Left cardiac atrium (tissue), 4 donors: ENCODE results near the gene HAVCR1. TPM values are rescaled to one million over a fixed set of nuclear protein-coding genes. Genes with fewer than 3 reads are reported as not detected.

Source experiments
- ATAC-seq, 2 donors: fragments of 200-7000 bp; cut with Tn5 transposase; one replicate each; pipeline ENCODE4 v1.9.1; 2020; ENCODE audit warnings: mild to moderate bottlenecking in 2 of 2, moderate library complexity in 2 of 2
- DNase-seq: peaks from one replicate; pipeline ENCODE4 v3.0.0-alpha.2; 2020
- intact Hi-C, 2 donors: fragments of 100-400 bp; cut with DNase I; formaldehyde crosslinking; loops; one replicate each; pipeline versions ENCODE4 v1.14.1 to v1.15.1; 2022 to 2023
- long read RNA-seq: library from polyadenylated mRNA; unstranded; transcript quantifications from one replicate; pipeline ENCODE4 v2.0.0, GENCODE V29; 2021
- total RNA-seq, 2 donors: library from RNA; stranded (reverse); fragmentation: NEBNext Ultra II Directional; extraction: Animal tissue kit (Norgen Biotek cat#: 25700); gene quantifications; one replicate each; pipeline ENCODE4 v1.2.1, GENCODE V29; 2021
- donor health status: DM: no; HTN: yes; CAD: no.
- donor health status: DM: no; HTN: yes; CAD: no; lungs with severe emphysema.
- donor health status: DM: yes; HTN: yes; CAD: no.
- donor health status: Dilated cardiomyopathy.

Gene HAVCR1
- total RNA-seq: under 1 TPM in 1 of 2 donors, not detected in 1; 0.21 TPM
- long read RNA-seq: 0 reads

- ATAC-seq (no peak), DNase-seq (no peak)
Measured at GRCh38 chr5:157059093-157059539, at the start of gene HAVCR1. TSS of gene HAVCR1 (minus strand) at chr5:157059116. CDS start at chr5:157057943, 1,173 bp downstream.

DNA sequence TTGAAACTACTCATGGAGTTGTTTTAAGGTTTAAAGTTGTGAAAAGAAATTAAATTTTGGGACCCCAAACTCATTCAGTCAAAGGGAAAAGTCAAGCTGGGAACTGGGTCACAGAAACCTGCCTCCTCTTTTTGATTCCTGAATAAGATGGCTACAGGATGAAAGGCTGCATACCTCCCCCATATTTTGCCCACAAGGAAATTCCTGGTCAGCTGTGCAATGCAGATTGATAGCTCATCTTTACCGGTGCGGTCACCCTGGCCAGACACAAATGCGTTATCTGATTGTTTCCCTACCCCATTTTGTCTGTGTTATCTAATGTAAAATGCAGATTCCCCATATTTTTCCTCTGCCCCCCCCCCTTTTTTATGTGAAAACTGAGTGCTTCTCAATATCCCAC, 48.6 kb upstream of the HAVCR1 start:
- DNase-seq: no peak
- intact Hi-C loops: no loop called here

More at GRCh38 chr5:157059093-157059539, at the start of gene HAVCR1:
- intact Hi-C loops: no loop called here

GRCh38 chr5:157106630-157107461, 47.9 kb upstream of the HAVCR1 start:
- ATAC-seq: peak in 1 of 2 donors; percentile 52
- intact Hi-C loops: no loop called here
- peak; percentile 63 for DNase-seq

More for the DNA sequence above, 48.6 kb upstream of the HAVCR1 start:
- ATAC-seq: no peak

GRCh38 chr5:157100140-157100679, 41.3 kb upstream of the HAVCR1 start:
- ATAC-seq (peak; percentile 44 to 71), DNase-seq (no peak)
- intact Hi-C loops: no loop called here

- no peak for DNase-seq
- ATAC-seq: no peak
- intact Hi-C loops: no loop called here
Measured at GRCh38 chr5:157088342-157088990, 29.6 kb upstream of the HAVCR1 start.

- DNase-seq (no peak), ATAC-seq (no peak)
- intact Hi-C loops: no loop called here
Measured at GRCh38 chr5:157086751-157087359, 27.9 kb upstream of the HAVCR1 start.

- no peak for ATAC-seq
- intact Hi-C loops: no loop called here
Measured at GRCh38 chr5:157085930-157086329, 27.0 kb upstream of the HAVCR1 start.

GRCh38 chr5:157080286-157080685, 21.4 kb upstream of the HAVCR1 start:
- intact Hi-C loops: no loop called here
- no peak for DNase-seq
- no peak for ATAC-seq

More at GRCh38 chr5:157085930-157086329, 27.0 kb upstream of the HAVCR1 start:
- DNase-seq: no peak

DNA sequence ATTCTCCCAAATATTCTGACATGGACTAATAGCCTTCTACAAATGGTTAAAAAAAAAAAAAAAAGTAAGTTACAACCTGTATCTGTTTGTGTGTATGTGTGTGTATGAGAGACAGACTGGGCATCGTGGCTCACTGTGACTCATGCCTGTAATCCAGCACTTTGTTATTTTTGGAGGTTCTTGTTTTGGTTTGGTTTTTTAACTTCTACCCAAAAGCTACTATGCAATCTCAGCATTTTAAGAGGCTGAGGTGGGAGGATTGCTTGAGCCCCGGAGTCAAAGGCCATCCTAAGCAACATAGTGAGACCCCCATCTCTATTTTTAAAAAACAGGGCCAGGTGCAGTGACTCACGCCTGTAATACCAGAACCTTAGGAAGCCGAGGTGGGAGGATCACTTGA, 17.6 kb upstream of the HAVCR1 start:
- DNase-seq (peak; percentile 22), ATAC-seq (peak; percentile 44 to 82)
- intact Hi-C loops: no loop called here

- ATAC-seq: no peak
- no peak for DNase-seq
- intact Hi-C loops: no loop called here
Measured at GRCh38 chr5:157072508-157072907, 13.6 kb upstream of the HAVCR1 start.

DNA sequence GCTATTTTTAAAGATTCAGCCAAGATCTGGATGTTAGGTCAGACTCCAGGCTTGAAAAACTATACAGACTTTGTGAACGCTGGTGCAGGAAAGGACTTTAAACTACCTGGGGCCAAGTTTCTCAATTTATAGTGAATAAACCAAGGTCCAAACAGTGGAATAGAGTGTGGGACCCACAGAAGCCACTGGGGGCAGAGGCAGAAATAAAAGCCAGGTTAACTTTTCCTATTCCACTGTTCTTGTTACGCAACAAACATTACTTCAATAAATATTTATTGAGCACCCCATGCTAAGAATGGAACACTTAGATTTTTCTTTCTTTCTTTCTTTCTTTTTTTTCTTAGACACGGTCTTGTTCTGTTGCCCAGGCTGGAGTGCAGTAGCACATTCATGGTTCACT, 11.0 kb upstream of the HAVCR1 start:
- no peak for DNase-seq
- ATAC-seq: no peak
- intact Hi-C loops: no loop called here

DNA sequence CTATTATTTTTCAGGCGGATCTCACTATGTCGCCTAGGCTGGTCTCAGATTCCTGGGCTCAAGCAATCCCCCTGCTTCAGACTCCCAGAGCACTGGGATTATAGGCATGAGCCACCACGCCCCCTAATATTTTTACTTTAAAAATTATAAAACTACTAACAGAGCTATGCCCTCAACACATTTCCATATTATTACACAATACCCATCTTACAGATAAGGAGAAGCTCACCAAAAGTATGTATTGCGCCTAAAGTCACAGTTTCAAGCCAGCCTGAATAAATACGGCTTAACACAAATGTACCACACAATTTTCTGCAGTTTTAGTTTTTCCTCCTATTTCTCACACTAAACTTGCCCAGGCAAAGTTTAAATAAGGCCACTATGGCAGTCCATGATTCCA, 9.9 kb upstream of the HAVCR1 start:
- intact Hi-C loops: no loop called here
- DNase-seq (no peak), ATAC-seq (no peak)

GRCh38 chr5:157068339-157068738, 9.4 kb upstream of the HAVCR1 start:
- ATAC-seq (no peak), DNase-seq (no peak)
- intact Hi-C loops: no loop called here

DNA sequence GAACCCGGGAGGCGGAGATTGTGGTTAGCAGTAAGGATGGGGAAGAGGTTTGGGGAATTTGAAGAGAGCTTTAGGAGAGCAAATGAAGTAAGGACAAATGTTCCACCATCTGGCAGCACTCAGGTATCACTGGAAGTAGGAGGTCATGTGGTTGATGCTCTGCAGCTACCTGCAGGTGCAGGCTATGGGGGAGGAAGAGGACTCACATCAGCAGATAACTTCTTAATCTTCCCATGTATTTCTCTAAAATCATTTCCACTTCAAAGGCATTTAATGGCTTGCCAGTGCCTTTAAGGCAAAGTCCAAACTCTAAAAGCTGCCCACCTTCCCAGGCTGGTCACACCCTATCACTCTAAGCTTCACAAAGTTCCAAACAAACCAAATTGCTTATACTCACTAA, 8.1 kb upstream of the HAVCR1 start:
- no peak for DNase-seq
- intact Hi-C loops: no loop called here
- ATAC-seq: no peak

GRCh38 chr5:157066080-157066479, 7.2 kb upstream of the HAVCR1 start:
- ATAC-seq: no peak
- intact Hi-C loops: no loop called here
- DNase-seq: no peak

- ATAC-seq (peak in 1 of 2 donors; percentile 55), DNase-seq (no peak)
- intact Hi-C loops: no loop called here
Measured at GRCh38 chr5:157063776-157064430, 5.0 kb upstream of the HAVCR1 start.

- intact Hi-C loops: no loop called here
Measured at GRCh38 chr5:157059891-157060290, 975 bp upstream of the HAVCR1 start.

DNA sequence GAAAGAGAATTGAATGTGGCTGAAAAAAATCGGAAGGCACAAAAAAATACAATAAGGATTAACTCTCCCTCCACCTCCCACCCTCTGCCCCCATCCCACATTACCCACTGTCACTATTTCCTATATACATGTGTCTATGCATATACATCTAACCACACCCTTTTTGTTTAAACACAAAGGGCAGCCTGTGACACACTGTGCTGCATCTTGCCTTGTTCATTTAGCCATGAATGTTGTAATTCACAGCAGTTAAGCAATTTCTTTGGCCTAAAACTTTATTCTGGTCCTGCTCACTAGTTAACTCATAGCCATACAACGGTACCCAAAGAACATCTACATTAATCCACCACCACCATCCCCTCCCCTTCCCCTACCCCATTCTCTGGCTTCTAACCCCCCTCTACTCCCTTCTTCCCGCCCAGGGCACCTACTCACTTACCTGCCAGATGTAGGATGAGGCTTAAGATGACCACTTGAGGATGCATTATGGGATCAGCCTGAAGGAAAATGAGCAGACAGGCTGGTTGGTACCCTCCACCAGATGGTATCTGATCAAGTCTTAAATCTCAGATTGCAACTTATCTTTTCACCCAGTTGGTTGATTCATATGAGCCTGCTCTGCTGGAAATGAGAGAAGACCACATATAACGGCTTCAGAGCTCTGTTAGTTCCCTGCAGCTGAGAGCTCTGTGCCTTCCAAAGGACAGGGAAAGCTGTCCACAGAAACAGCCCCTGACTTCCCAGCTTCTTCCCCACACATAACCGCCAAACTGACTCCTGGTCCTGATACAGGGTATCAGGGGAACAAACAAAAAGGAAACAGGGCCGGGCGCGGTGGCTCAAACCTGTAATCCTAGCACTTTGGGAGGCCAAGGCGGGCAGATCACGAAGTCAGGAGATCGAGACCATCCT, 1.2 kb downstream of the HAVCR1 start:
- ATAC-seq (no peak), DNase-seq (no peak)
- intact Hi-C loops: no loop called here

More at GRCh38 chr5:157059891-157060290, 975 bp upstream of the HAVCR1 start:
- ATAC-seq: no peak
- no peak for DNase-seq
